Measurements from ENCODE around the gene PIGL.
A peak's percentile ranks its signal among the peaks of the same experiment; 100 is the strongest.
"Not testable (repeated sequence)": the region's sequence is repeated elsewhere in the genome, so short reads cannot be mapped to it uniquely, and the experiment has no call there.

PIGL gene

GRCh38 chr17:16217002-16217635 lies at the start of gene PIGL:
Gene PIGL, plus strand, starts transcription at chr17:16217210. Its CDS starts 17 bp downstream, at chr17:16217227.
- DNase-seq (ENCODE audit: low read depth): peak; percentile 88

- DNase-seq (ENCODE audit: low read depth): no peak
Observed at GRCh38 chr17:16171613-16172012, 45.4 kb upstream of the PIGL start.

GRCh38 chr17:16178836-16179235 lies 38.2 kb upstream of the PIGL start:
- DNase-seq (ENCODE audit: low read depth): no peak

GRCh38 chr17:16181581-16181980 lies 35.4 kb upstream of the PIGL start:
- DNase-seq (ENCODE audit: low read depth): no peak

- DNase-seq (ENCODE audit: low read depth): no peak
Observed at GRCh38 chr17:16187642-16188041, 29.4 kb upstream of the PIGL start.

- DNase-seq (ENCODE audit: low read depth): no peak
Observed at GRCh38 chr17:16189791-16190348, 27.1 kb upstream of the PIGL start.

GRCh38 chr17:16190703-16191360 lies 26.2 kb upstream of the PIGL start:
- DNase-seq (ENCODE audit: low read depth): no peak

GRCh38 chr17:16191604-16192003 lies 25.4 kb upstream of the PIGL start:
- DNase-seq (ENCODE audit: low read depth): no peak

- not testable (repeated sequence) for DNase-seq (ENCODE audit: low read depth)
Observed at GRCh38 chr17:16194307-16194835, 22.6 kb upstream of the PIGL start.

GRCh38 chr17:16197276-16197675 lies 19.7 kb upstream of the PIGL start:
- no peak for DNase-seq (ENCODE audit: low read depth)

- DNase-seq (ENCODE audit: low read depth): no peak
Observed at GRCh38 chr17:16199093-16199492, 17.9 kb upstream of the PIGL start.

- not testable (repeated sequence) for DNase-seq (ENCODE audit: low read depth)
Observed at GRCh38 chr17:16201693-16202131, 15.3 kb upstream of the PIGL start.

GRCh38 chr17:16202554-16203500 lies 14.2 kb upstream of the PIGL start:
- DNase-seq (ENCODE audit: low read depth): not testable (repeated sequence)

GRCh38 chr17:16204763-16205162 lies 12.2 kb upstream of the PIGL start:
- DNase-seq (ENCODE audit: low read depth): not testable (repeated sequence)

- no peak for DNase-seq (ENCODE audit: low read depth)
Observed at GRCh38 chr17:16211590-16211989, 5.4 kb upstream of the PIGL start.

GRCh38 chr17:16212793-16213192 lies 4.2 kb upstream of the PIGL start:
- DNase-seq (ENCODE audit: low read depth): no peak

GRCh38 chr17:16214190-16215001 lies 2.6 kb upstream of the PIGL start:
- DNase-seq (ENCODE audit: low read depth): no peak

GRCh38 chr17:16215002-16215272 lies 2.1 kb upstream of the PIGL start:
- DNase-seq (ENCODE audit: low read depth): no peak

GRCh38 chr17:16215273-16215964 lies 1.6 kb upstream of the PIGL start, which contains the start of gene NCOR1:
Gene NCOR1, minus strand, starts transcription at chr17:16215534. Its CDS starts 20,965 bp downstream, at chr17:16194569.
- DNase-seq (ENCODE audit: low read depth): peak; percentile 59

GRCh38 chr17:16215965-16216316 lies 1.1 kb upstream of the PIGL start:
- DNase-seq (ENCODE audit: low read depth): no peak

Data from non-pigmented ciliary epithelial cell (primary cell).